Aorta (tissue), 5 donors: ENCODE data around the gene CST8. TPM values are rescaled to one million over a fixed set of nuclear protein-coding genes. Genes with fewer than 3 reads are reported as not detected.
"Not testable (repeated sequence)": the region's sequence is repeated elsewhere in the genome, so short reads cannot be mapped to it uniquely, and the experiment has no call there.

Experiments used
- ATAC-seq: fragments of 200-7000 bp; cut with Tn5 transposase; one replicate; pipeline ENCODE4 v1.9.1; 2022; ENCODE audit warnings: moderate library complexity; ENCODE audit not compliant: low FRiP score
- DNase-seq, 2 donors: peaks; one replicate each; pipeline ENCODE4 v3.0.0-alpha.2; 2020
- H3K27ac ChIP-seq, 2 donors: one replicate each; pipeline ENCODE4 v1.5.1; 2013; ENCODE audit warnings: low read length in 2 of 2, mild to moderate bottlenecking in 2 of 2, moderate library complexity in 2 of 2, control low read depth in 1 of 2, inconsistent platforms in 1 of 2, low read depth in 1 of 2
- H3K27me3 ChIP-seq, 2 donors: one replicate each; pipeline ENCODE4 v1.6.1; 2013; ENCODE audit warnings: control low read depth in 1 of 2, low read length in 1 of 2, mild to moderate bottlenecking in 1 of 2, moderate library complexity in 1 of 2; ENCODE audit not compliant: insufficient read depth in 2 of 2, control insufficient read depth in 1 of 2
- H3K36me3 ChIP-seq, 2 donors: one replicate each; pipeline ENCODE4 v1.6.1; 2013; ENCODE audit warnings: control low read depth in 1 of 2, low read length in 1 of 2, mild to moderate bottlenecking in 1 of 2; ENCODE audit not compliant: insufficient read depth in 2 of 2, control insufficient read depth in 1 of 2
- H3K4me1 ChIP-seq, 2 donors: one replicate each; pipeline ENCODE4 v1.6.1; 2013; ENCODE audit warnings: low read length in 2 of 2, control low read depth in 1 of 2, mild to moderate bottlenecking in 1 of 2, moderate library complexity in 1 of 2; ENCODE audit not compliant: insufficient read depth in 2 of 2, control insufficient read depth in 1 of 2
- H3K4me3 ChIP-seq, 2 donors: one replicate each; pipeline ENCODE4 v1.5.1; 2013; ENCODE audit warnings: low read length in 2 of 2, control low read depth in 1 of 2, mild to moderate bottlenecking in 1 of 2
- H3K9me3 ChIP-seq: one replicate; pipeline ENCODE4 v1.6.1; 2013; ENCODE audit warnings: mild to moderate bottlenecking, low read length; ENCODE audit not compliant: control insufficient read depth
- WGBS, 2 donors: extraction: QIAGEN DNeasy Blood & Tissue Kit; methylation state at CpG; one replicate each; pipeline ENCODE4 v1.1.7; 2013; 5-methylcytosine and 5-hydroxymethylcytosine counted together
- intact Hi-C, 2 donors: fragments of 100-400 bp; cut with DNase I; formaldehyde crosslinking; loops; one replicate each; pipeline versions ENCODE4 v1.14.2 to v1.15.0; 2022
- polyA plus RNA-seq, 2 donors: library from polyadenylated mRNA; stranded (reverse); fragments of 200-250 nt; gene quantifications; one replicate each; pipeline ENCODE4 v1.2.3, GENCODE V29; 2013
- total RNA-seq, 2 donors: library from RNA; stranded (reverse); fragmentation: NEBNext Ultra II Directional; extraction: Animal tissue kit (Norgen Biotek cat#: 25700); gene quantifications; one replicate each; pipeline ENCODE4 v1.2.1, GENCODE V29; 2021
- donor health status: healthy with polysubstance abuse.
- donor health status: Bipolar disorder and iron deficiency.
- donor health status: DM: no; HTN: no; CAD: no.
- donor health status: DM: no; HTN: no; CAD: no.
- donor health status: DM: yes; HTN: yes; CAD: no.

The CST8 gene
- total and polyA plus RNA-seq, 4 donors: not detected

DNA sequence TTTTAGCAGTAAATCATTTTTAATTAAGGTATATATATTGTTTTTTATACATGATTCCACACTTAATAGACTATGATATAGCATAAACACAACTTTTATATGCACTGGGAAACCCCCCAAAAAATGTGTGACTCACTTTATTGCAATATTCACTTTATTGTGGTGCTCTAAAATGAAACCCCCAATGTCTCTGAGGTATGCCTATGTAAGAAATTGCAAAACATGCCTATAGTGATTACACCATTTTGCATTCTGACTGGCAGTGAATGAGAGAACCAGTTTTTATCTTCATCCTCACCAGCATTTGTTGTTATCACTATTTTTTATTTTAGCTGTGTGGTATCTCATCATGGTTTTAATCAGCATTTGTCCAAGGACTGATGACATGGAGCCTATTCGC is 29.7 kb upstream of the CST8 start:
- Histone ChIP-seq H3K27ac (no peak overlapping the region), H3K4me1 (no peaks in the 10 kb centered on the region), H3K27me3 (no peaks in the 10 kb centered on the region), H3K36me3 (no peaks in the 10 kb centered on the region), H3K4me3 (no peak overlapping the region), H3K9me3 (peaks cover 8% of the 10 kb centered on the region)
- DNase-seq (no peak), ATAC-seq (no peak)
- 35 to 92% methylated on average over 1 of the region's 1 CpG for WGBS, 2 donors
- intact Hi-C loops: no loop called here

DNA sequence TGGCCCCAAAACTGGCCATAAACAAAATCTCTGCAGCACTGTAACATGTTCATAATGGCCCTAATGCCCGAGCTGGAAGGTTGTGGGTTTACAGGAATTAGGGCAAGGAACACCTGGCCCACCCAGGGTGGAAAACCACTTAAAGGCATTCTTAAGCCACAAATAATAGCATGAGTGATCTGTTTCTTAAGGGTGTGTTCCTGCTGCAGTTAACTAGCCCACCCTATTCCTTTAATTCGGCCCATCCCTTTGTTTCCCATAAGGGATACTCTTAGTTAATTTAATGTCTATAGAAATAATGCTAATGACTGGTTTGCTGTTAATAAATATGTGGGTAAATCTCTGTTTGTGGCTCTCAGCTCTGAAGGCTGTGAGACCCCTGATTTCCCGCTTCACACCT is 24.0 kb upstream of the CST8 start:
- intact Hi-C loops: not testable (repeated sequence)

DNA sequence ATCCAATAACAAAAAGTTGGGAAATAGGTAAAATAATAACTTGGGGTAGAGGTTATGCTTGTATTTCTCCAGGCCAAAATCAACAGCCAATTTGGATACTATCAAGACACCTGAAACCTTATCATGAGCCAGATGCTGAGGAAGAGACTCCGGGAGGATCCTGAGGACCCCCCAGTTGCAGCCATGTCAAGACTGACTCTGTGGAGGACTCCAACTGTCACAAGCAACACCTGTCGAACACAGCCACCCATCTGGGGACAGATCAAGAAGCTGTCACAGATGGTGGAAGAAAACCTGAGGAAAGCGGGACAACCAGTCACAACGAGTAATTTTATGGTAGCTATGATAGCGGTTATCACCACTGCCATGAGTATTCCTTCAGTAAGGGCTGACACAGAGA is 18.6 kb upstream of the CST8 start:
- H3K27ac ChIP-seq, ATAC-seq, H3K36me3 ChIP-seq, H3K27me3 ChIP-seq, H3K4me3 ChIP-seq, H3K9me3 ChIP-seq, DNase-seq, intact Hi-C loops, H3K4me1 ChIP-seq: not testable (repeated sequence)
- WGBS, 2 donors: 82 to 83% methylated on average over 5 of the region's 5 CpGs

More for the DNA sequence above, 24.0 kb upstream of the CST8 start:
- WGBS, 2 donors: 69 to 81% methylated on average over 3 of the region's 3 CpGs
- H3K4me3 ChIP-seq, ATAC-seq, H3K27me3 ChIP-seq, H3K9me3 ChIP-seq, DNase-seq, H3K36me3 ChIP-seq, H3K4me1 ChIP-seq, H3K27ac ChIP-seq: not testable (repeated sequence)

DNA sequence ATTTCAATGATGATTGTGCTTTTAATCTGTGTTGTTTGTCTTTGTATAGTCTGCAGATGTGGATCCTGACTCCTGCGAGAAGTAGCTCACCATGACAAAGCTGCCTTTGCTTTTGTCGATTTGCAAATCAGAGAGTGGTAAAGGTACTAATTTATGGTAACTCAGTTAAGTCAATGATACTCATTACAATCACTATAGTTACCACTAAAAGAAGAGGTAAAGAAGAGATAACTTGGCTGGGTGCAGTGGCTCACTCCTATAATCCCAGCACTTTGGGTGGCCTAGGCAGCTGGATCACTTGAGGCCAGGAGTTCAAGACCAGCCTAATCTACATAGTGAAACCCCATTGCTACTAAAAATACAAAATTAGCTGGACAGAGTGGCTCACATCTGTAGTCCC is 17.6 kb upstream of the CST8 start:
- H3K4me3 ChIP-seq, intact Hi-C loops, H3K4me1 ChIP-seq, H3K27ac ChIP-seq, H3K36me3 ChIP-seq, H3K9me3 ChIP-seq, H3K27me3 ChIP-seq, ATAC-seq, DNase-seq: not testable (repeated sequence)
- WGBS, 2 donors: 19 to 20% methylated on average over 2 of the region's 2 CpGs

DNA sequence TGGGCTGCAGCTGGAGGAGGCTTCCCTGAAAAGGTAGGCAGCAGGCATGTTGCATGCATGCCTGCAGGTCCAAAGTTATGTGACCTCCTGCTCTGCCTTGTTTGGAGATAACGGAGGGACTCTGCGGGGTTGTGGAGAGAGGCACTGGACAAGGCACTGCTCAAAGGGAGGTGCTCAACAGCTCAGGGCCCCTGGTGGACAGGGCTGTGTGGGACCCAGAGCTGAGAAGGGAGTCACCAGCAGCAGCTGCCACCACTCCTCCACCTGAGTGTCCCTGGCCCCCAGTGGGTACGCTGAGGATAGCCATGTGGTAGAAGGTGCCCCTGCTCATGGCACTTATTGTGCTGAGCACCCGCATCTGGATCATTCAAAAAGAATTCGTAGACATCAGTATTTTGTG is 15.5 kb upstream of the CST8 start:
- Histone ChIP-seq H3K4me3 (no peak overlapping the region), H3K4me1 (no peaks in the 10 kb centered on the region), H3K27me3 (no peaks in the 10 kb centered on the region), H3K9me3 (no peaks in the 10 kb centered on the region), H3K36me3 (no peaks in the 10 kb centered on the region), H3K27ac (no peak overlapping the region)
- DNase-seq (no peak), ATAC-seq (no peak)
- intact Hi-C loops: no loop called here
- 86 to 87% methylated on average over 5 of the region's 5 CpGs for WGBS, 2 donors

DNA sequence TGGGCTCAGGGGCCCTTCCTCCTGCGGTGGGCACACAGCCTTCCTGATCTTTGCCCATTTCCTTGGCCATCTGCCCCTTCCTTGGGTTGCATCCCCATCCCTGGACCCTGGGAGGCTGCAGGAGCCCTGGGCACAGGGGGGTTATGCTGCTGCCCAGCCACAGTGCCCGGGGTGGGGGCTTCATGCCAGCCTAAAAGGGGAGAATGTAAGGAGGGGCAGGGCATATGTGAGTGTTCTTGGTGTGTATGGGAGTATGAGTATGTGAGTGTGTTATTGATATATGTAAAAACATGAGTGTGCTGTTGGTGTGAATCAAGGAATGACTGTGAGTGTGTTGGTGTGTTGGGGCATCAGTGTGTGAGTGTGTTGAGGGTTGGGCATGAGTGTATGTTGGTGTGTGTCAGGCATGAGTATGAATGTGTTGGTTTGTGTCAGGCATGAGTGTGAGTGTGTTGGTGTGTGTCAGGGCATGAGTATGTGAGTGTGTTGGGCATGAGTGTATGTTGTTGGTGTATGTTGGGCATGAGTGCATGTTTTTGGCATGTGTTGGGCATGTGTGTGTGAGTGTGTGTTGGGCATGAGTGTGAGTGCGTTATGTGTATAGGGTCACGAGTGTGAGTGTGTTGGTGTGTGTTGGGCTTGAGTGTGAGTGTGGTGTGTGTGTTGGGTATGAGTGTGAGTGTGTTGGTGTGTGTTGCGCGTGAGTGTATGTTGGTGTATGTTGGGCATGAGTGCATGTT is 14.7 kb upstream of the CST8 start:
- ATAC-seq (no peak), DNase-seq (no peak)
- H3K27ac ChIP-seq: no peak overlapping the region
- H3K4me1 ChIP-seq: no peaks in the 10 kb centered on the region
- no peaks in the 10 kb centered on the region for H3K36me3 ChIP-seq
- no peak overlapping the region for H3K4me3 ChIP-seq
- intact Hi-C loops: no loop called here
- no peaks in the 10 kb centered on the region for H3K27me3 ChIP-seq
- 75 to 83% methylated on average over 6 of the region's 6 CpGs for WGBS, 2 donors
- no peaks in the 10 kb centered on the region for H3K9me3 ChIP-seq

DNA sequence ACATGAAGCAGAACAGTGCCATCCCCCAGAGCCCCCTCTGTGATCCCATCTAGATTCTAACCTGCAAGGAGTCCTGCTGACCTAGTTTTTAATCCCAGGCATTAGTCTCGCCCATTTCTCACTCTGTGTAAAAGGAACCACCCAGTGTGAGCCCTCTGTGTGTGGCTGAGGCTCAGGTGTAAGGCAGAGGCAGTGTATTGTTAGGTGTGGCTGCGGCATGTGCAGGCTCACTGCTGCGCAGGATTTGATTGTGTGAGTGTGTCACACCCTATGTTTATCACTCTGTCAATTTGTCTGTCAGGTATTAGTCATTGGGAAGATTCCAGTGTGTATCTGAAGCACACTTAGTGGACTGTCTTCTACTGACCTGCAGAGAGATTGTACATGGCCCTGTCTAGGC is 13.7 kb upstream of the CST8 start:
- intact Hi-C loops: no loop called here
- WGBS, 2 donors: 69 to 76% methylated on average over 3 of the region's 3 CpGs
- H3K27ac ChIP-seq: no peak overlapping the region
- no peaks in the 10 kb centered on the region for H3K27me3 ChIP-seq
- ATAC-seq: no peak
- H3K9me3 ChIP-seq: no peaks in the 10 kb centered on the region
- no peaks in the 10 kb centered on the region for H3K4me1 ChIP-seq
- H3K4me3 ChIP-seq: no peak overlapping the region
- DNase-seq: no peak
- H3K36me3 ChIP-seq: no peaks in the 10 kb centered on the region

DNA sequence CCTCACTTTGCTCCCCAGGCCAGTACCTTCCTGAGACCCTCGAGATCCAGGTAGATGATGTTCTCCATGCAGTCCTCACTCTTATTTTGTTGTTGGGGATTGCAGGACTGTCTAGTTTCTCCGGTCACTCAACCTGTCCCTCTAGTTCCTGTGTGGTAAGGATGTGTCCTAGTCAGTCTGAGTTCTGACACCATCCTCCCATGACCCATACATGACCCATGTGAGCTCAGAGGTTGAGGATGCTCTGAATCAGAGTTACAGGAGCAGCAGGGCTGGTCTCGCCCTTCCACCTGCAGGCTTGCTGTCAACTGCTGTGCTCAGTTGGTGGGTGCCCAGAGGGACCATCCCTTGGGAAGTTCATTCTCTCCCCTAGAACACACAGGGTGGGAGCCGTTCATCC is 11.9 kb upstream of the CST8 start:
- intact Hi-C loops: no loop called here
- Histone ChIP-seq H3K9me3 (no peaks in the 10 kb centered on the region), H3K4me3 (no peak overlapping the region), H3K27ac (no peak overlapping the region), H3K4me1 (no peaks in the 10 kb centered on the region), H3K27me3 (no peaks in the 10 kb centered on the region), H3K36me3 (no peaks in the 10 kb centered on the region)
- no peak for DNase-seq
- WGBS, 2 donors: 71 to 77% methylated on average over 4 of the region's 4 CpGs
- no peak for ATAC-seq

DNA sequence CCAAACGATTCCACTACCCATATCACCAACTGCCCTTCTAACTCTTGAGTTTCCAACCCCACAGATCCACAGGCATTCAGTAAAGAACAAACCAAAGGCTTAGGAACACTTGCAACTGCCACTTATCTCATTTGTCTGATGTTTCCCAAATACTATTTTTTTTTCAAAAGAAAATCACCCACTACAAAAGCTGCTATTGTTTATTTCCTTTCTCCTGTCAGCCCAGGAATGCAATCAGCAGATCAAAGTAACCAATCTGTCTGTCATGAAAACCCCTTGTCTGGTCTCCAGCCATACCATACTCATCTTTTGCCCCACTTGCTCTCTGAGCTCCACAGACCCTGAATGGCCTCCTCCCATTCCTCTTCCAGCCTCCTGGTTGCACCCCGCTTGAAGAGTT is 8.8 kb upstream of the CST8 start:
- WGBS, 2 donors: 67 to 71% methylated on average over 2 of the region's 2 CpGs

More for the DNA sequence above, 8.8 kb upstream of the CST8 start:
- no peaks in the 10 kb centered on the region for H3K27me3 ChIP-seq
- H3K27ac ChIP-seq: no peak overlapping the region
- DNase-seq (no peak), ATAC-seq (no peak)
- H3K36me3 ChIP-seq: no peaks in the 10 kb centered on the region
- H3K4me1 ChIP-seq: no peaks in the 10 kb centered on the region
- intact Hi-C loops: no loop called here
- H3K9me3 ChIP-seq: no peaks in the 10 kb centered on the region
- H3K4me3 ChIP-seq: no peak overlapping the region
